OCI-LY3 (cell line): ENCODE measurements around the gene GPR107.
"Not testable (repeated sequence)": the region's sequence is repeated elsewhere in the genome, so short reads cannot be mapped to it uniquely, and the experiment has no call there.

Experiments used
- H2AFZ ChIP-seq: fragments of 200-600, 300-600 bp; shearing (Covaris generic); 2 replicates; pipeline ENCODE4 v1.6.0; 2014; ENCODE audit warnings: antibody characterized with exemption, low read depth, low read length
- H3K27ac ChIP-seq: fragments of 200-600, 300-600 bp; sonication (generic); 2 replicates; pipeline ENCODE4 v1.5.1; 2014; ENCODE audit warnings: mild to moderate bottlenecking, low read length, moderate library complexity, mixed read lengths
- H3K27me3 ChIP-seq: fragments of 200-600, 300-600 bp; sonication (generic); 2 replicates; pipeline ENCODE4 v1.6.1; 2014; ENCODE audit warnings: low read depth, low read length, mixed read lengths
- H3K36me3 ChIP-seq: fragments of 200-600, 300-600 bp; sonication (generic); replicated peaks from 2 replicates; pipeline ENCODE3; 2014; ENCODE audit warnings: low read depth, low read length, mixed read lengths
- H3K4me1 ChIP-seq: fragments of 300-600, 200-600 bp; sonication (generic); 2 replicates; pipeline ENCODE4 v1.6.1; 2014; ENCODE audit warnings: low read length, mixed read lengths
- H3K4me2 ChIP-seq: fragments of 200-600, 300-600 bp; sonication (generic); 2 replicates; pipeline ENCODE4 v1.6.1; 2014; ENCODE audit warnings: low read length, mixed read lengths
- H3K4me3 ChIP-seq: fragments of 300-600, 200-600 bp; sonication (generic); 2 replicates; pipeline ENCODE4 v1.5.1; 2014; ENCODE audit warnings: antibody characterized with exemption, mild to moderate bottlenecking, low read length, moderate library complexity
- H3K79me2 ChIP-seq: fragments of 300-600, 200-600 bp; shearing (Covaris generic); 2 replicates; pipeline ENCODE4 v1.6.1; 2014; ENCODE audit warnings: mild to moderate bottlenecking, low read length, mixed read lengths
- H3K9ac ChIP-seq: fragments of 300-600, 200-600 bp; shearing (Covaris generic); 2 replicates; pipeline ENCODE4 v1.6.0; 2014; ENCODE audit warnings: mild to moderate bottlenecking, low read length, moderate library complexity
- H3K9me3 ChIP-seq: fragments of 200-600, 300-600 bp; shearing (Covaris generic); 2 replicates; pipeline ENCODE4 v1.6.1; 2014; ENCODE audit warnings: low read length, mixed read lengths; ENCODE audit not compliant: insufficient read depth
- H4K20me1 ChIP-seq: fragments of 200-600, 300-600 bp; sonication (generic); 2 replicates; pipeline ENCODE4 v1.6.1; 2016; ENCODE audit warnings: low read length, mixed read lengths; ENCODE audit not compliant: insufficient read depth
- CTCF ChIP-seq: fragments of 200-600, 300-600 bp; sonication (generic); IDR thresholded peaks from 2 replicates; pipeline ENCODE4 v1.5.1; 2014; ENCODE audit warnings: antibody characterized with exemption, low read length, low read depth
- EZH2phosphoT487 ChIP-seq: fragments of 200-600 bp; shearing (Covaris generic); IDR thresholded peaks from 2 replicates; pipeline ENCODE4 v1.6.1; 2018; ENCODE audit warnings: antibody characterized with exemption, mixed run types, low read depth

GPR107 gene

GRCh38 chr9:130053504-130054324 lies at the start of gene GPR107:
TSS of gene GPR107 (plus strand) at chr9:130053906. CDS start at chr9:130053933, 27 bp downstream.
- peaks cover 19% of the 10 kb centered on the region for H3K4me1 ChIP-seq
- H3K36me3 ChIP-seq = no peaks in the 10 kb centered on the region
- H3K4me2 ChIP-seq = peak within 1 kb of the TSS; percentile 99
- peak within 1 kb of the TSS; percentile 79 for H3K9ac ChIP-seq
- H3K79me2 ChIP-seq = peaks cover 60% of the 10 kb centered on the region
- peak within 1 kb of the TSS; percentile 89 for H2AFZ ChIP-seq
- peak within 1 kb of the TSS; percentile 41 for H3K27ac ChIP-seq
- no peaks in the 10 kb centered on the region for H3K27me3 ChIP-seq
- peak within 1 kb of the TSS; percentile 95 for H3K4me3 ChIP-seq
- no peak for TF ChIP-seq CTCF
- no peak for TF ChIP-seq EZH2phosphoT487
- H3K9me3 ChIP-seq = no peaks in the 10 kb centered on the region
- 0 out of 2 replicates have a peak, but pooled peaks cover 3% of the 10 kb centered on the region for H4K20me1 ChIP-seq

GRCh38 chr9:130003943-130004552 lies 49.7 kb upstream of the GPR107 start:
- Histone ChIP-seq H4K20me1 (peaks cover 98% of the 10 kb centered on the region), H3K36me3 (peaks cover 50% of the 10 kb centered on the region), H3K79me2 (peaks cover 100% of the 10 kb centered on the region), H3K4me2 (no peak overlapping the region), H3K27ac (peak overlapping the region; percentile 3; the same call in 1 of the 2 replicates), H3K4me1 (peaks cover 68% of the 10 kb centered on the region), H2AFZ (no peak overlapping the region), H3K4me3 (no peak overlapping the region), H3K9ac (no peak overlapping the region), H3K9me3 (no peaks in the 10 kb centered on the region), H3K27me3 (no peaks in the 10 kb centered on the region)
- TF ChIP-seq EZH2phosphoT487 (no peak), CTCF (no peak)

GRCh38 chr9:130006952-130007351 lies 46.8 kb upstream of the GPR107 start:
- Histone ChIP-seq H3K79me2 (peaks cover 99% of the 10 kb centered on the region), H3K27ac (peak overlapping the region; percentile 80)

GRCh38 chr9:130008538-130008937 lies 45.2 kb upstream of the GPR107 start:
- H3K9ac ChIP-seq = peak overlapping the region; percentile 24; the same call in 1 of the 2 replicates
- no peaks in the 10 kb centered on the region for H3K27me3 ChIP-seq
- no peak overlapping the region for H2AFZ ChIP-seq
- H3K36me3 ChIP-seq = peaks cover 40% of the 10 kb centered on the region
- no peak for TF ChIP-seq CTCF
- no peak for TF ChIP-seq EZH2phosphoT487
- H3K27ac ChIP-seq = peak overlapping the region; percentile 80
- peaks cover 86% of the 10 kb centered on the region for H3K4me1 ChIP-seq
- peaks cover 97% of the 10 kb centered on the region for H4K20me1 ChIP-seq
- H3K4me3 ChIP-seq = peak overlapping the region; percentile 41
- H3K79me2 ChIP-seq = peaks cover 99% of the 10 kb centered on the region
- H3K9me3 ChIP-seq = no peaks in the 10 kb centered on the region
- peak overlapping the region; percentile 59 for H3K4me2 ChIP-seq

More at GRCh38 chr9:130006952-130007351, 46.8 kb upstream of the GPR107 start:
- H3K4me1 ChIP-seq = peaks cover 85% of the 10 kb centered on the region
- peak overlapping the region; percentile 59 for H3K4me2 ChIP-seq
- H4K20me1 ChIP-seq = peaks cover 97% of the 10 kb centered on the region
- H3K4me3 ChIP-seq, H3K27me3 ChIP-seq, H2AFZ ChIP-seq, H3K9me3 ChIP-seq, H3K9ac ChIP-seq: not testable (repeated sequence)
- peaks cover 35% of the 10 kb centered on the region for H3K36me3 ChIP-seq

- peaks cover 99% of the 10 kb centered on the region for H3K79me2 ChIP-seq
- peak overlapping the region; percentile 59 for H3K4me2 ChIP-seq
- peak overlapping the region; percentile 80 for H3K27ac ChIP-seq
- H3K9me3 ChIP-seq, H2AFZ ChIP-seq, H3K27me3 ChIP-seq, H3K9ac ChIP-seq: not testable (repeated sequence)
- H3K36me3 ChIP-seq = peaks cover 41% of the 10 kb centered on the region
- H4K20me1 ChIP-seq = peaks cover 97% of the 10 kb centered on the region
- 0 out of 2 replicates have a peak overlapping the region, but pooled peaks have one; percentile 41 for H3K4me3 ChIP-seq
- H3K4me1 ChIP-seq = peaks cover 83% of the 10 kb centered on the region
Observed at GRCh38 chr9:130009546-130009945, 44.2 kb upstream of the GPR107 start.
